GM21381 (cell line): ENCODE results near the gene ANKRD60.

Source experiments
- ATAC-seq: cut with Tn5 transposase; IDR thresholded peaks from one replicate; pipeline ENCODE4 v1.9.1; 2021; ENCODE audit warnings: mild to moderate bottlenecking, moderate library complexity; ENCODE audit not compliant: unreplicated experiment

ANKRD60 gene

GRCh38 chr20:58245181-58245891 is 16.9 kb upstream of the ANKRD60 start:
- no peak for ATAC-seq

- ATAC-seq = no peak
Observed at GRCh38 chr20:58244517-58245030, 16.1 kb upstream of the ANKRD60 start.

GRCh38 chr20:58243653-58244410 is 15.4 kb upstream of the ANKRD60 start:
- no peak for ATAC-seq

GRCh38 chr20:58242824-58243223 is 14.4 kb upstream of the ANKRD60 start:
- ATAC-seq = no peak

GRCh38 chr20:58241766-58242465 is 13.5 kb upstream of the ANKRD60 start:
- ATAC-seq = no peak

- no peak for ATAC-seq
Observed at GRCh38 chr20:58240471-58240870, 12.0 kb upstream of the ANKRD60 start.

GRCh38 chr20:58239216-58239615 is 10.8 kb upstream of the ANKRD60 start:
- ATAC-seq = no peak

- no peak for ATAC-seq
Observed at GRCh38 chr20:58238490-58238889, 10.0 kb upstream of the ANKRD60 start.

- no peak for ATAC-seq
Observed at GRCh38 chr20:58237318-58238132, 9.1 kb upstream of the ANKRD60 start.

- peak; percentile 87 for ATAC-seq
Observed at GRCh38 chr20:58236612-58237317, 8.3 kb upstream of the ANKRD60 start.

- no peak for ATAC-seq
Observed at GRCh38 chr20:58235010-58235409, 6.6 kb upstream of the ANKRD60 start.

- ATAC-seq = no peak
Observed at GRCh38 chr20:58233881-58234528, 5.6 kb upstream of the ANKRD60 start.

GRCh38 chr20:58233393-58233792 is 4.9 kb upstream of the ANKRD60 start:
- ATAC-seq = no peak

GRCh38 chr20:58231683-58232082 is 3.2 kb upstream of the ANKRD60 start:
- no peak for ATAC-seq

GRCh38 chr20:58229198-58229798 is 845 bp upstream of the ANKRD60 start:
- ATAC-seq = no peak

GRCh38 chr20:58228103-58228483 is 360 bp downstream of the ANKRD60 start:
- ATAC-seq = no peak

- ATAC-seq = no peak
Observed at GRCh38 chr20:58227391-58228102, 906 bp downstream of the ANKRD60 start.

- ATAC-seq = no peak
Observed at GRCh38 chr20:58225452-58226200, 2.8 kb downstream of the ANKRD60 start.
